SK-N-MC (cell line): ENCODE results near the gene TTC1.

ENCODE experiments used
- EZH2 ChIP-seq: fragments of 200-600 bp; sonication (generic); IDR thresholded peaks from one replicate; pipeline ENCODE4 v1.6.1; 2017; ENCODE audit warnings: antibody characterized with exemption
- FOXP2 ChIP-seq: optimal IDR thresholded peaks from 2 replicates; pipeline ENCODE3; 2011; ENCODE audit warnings: mild to moderate bottlenecking, moderate library complexity; ENCODE audit not compliant: insufficient read depth; ENCODE audit errors: extremely low read length, control extremely low read depth
- POLR2AphosphoS5 ChIP-seq: IDR thresholded peaks from 2 replicates; pipeline ENCODE4 v1.6.1; 2012; ENCODE audit warnings: mild to moderate bottlenecking, low read depth, low read length, borderline replicate concordance

DNA sequence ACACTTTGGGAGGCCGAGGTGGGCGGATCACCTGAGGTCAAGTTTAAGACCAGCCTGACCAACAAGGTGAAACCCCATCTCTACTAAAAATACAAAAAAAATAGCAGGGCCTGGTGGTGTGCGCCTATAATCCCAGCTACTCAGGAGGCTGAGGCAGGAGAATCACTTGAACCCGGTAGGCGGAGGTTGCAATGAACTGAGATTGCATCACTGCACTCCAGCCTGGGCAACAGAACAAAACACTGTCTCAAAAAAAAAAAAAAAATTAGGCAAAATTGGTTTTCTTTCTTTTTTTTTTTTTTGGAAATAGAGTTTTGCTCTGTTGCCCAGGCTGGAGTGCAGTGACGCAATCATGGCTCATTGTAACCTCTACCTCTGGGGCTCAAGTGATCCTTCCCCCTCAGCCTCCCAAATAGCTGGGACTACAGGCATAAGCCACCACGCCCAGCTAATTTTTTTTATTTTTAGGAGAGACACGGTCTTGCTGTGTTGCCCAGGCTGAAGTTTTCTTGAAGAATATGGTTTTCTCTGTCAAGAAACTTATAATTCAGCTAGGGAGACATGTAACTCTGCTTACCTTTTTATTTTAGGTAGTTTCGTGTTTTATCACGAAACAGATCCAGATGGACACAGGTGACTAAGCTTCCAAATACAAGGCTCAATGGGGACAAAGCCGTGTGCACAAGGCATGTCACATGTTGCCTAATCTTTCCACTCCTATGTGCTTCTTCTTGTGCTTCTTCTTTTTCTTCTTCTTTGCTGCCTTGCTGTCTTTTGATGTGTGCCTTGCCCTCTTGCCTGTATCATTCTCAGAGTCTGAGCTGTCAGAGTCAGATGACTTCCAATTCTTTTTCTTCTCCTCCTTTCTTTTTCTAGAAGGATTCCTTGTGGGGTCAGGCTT lies 14.3 kb downstream of the TTC1 start:
- TF ChIP-seq POLR2AphosphoS5, result no peak
- TF ChIP-seq EZH2, result no peak
- TF ChIP-seq FOXP2, result no peak
